OCI-LY7 (cell line): ENCODE data around the gene LEAP2.

Source experiments
- CTCF ChIP-seq: fragments of 200-600 bp; sonication (generic); conservative IDR thresholded peaks from 2 replicates; pipeline ENCODE4 v1.5.1; 2014; ENCODE audit warnings: mild to moderate bottlenecking, antibody characterized with exemption, low read length, moderate library complexity, mixed read lengths
- EZH2phosphoT487 ChIP-seq: fragments of 200-600 bp; sonication (generic); IDR thresholded peaks from 2 replicates; pipeline ENCODE4 v1.6.1; 2018; ENCODE audit warnings: low read depth, borderline replicate concordance, mild to moderate bottlenecking, mixed run types, antibody characterized with exemption, low read length, moderate library complexity, mixed read lengths

GRCh38 chr5:132856011-132856410, 17.5 kb upstream of the LEAP2 start:
- TF ChIP-seq CTCF, result no peak
- TF ChIP-seq EZH2phosphoT487, result no peak
